Stimulated activated CD8-positive, alpha-beta memory T cell treated with anti-CD3 and anti-CD28 coated beads, Interleukin-12 subunit alpha, Interleukin-12 subunit beta, amount 100 ng/mL, for 4 hours (primary cell): ENCODE data around the gene ANKRD23.
A peak's percentile ranks its signal among the peaks of the same experiment; 100 is the strongest.

Experiments used
- DNase-seq: peaks from one replicate; pipeline ENCODE4 v3.0.0-alpha.2; 2020; ENCODE audit warnings: low read depth

Gene ANKRD23

DNA sequence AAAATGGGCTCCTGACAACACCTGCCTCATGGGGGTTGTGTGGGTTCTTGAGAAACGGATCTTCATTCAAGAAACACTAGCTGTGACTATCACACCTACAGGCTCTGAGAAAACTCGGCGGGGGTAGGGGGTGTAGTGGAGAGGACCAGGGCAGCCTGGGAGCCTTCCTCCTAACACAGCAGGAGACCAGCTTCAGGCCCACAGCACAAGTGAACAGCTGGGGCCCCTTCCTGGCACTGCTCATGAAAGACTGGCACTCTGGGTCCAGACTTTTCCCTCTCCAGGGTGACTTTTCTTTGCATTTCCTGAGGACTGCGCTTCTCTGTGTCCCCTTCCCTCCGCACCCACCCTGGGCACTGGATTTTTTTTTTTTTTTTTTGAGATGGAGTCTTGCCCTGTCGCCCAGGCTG lies 33.2 kb upstream of the ANKRD23 start:
- DNase-seq = no peak

- DNase-seq = no peak
Measured at GRCh38 chr2:96876269-96877041, 32.6 kb upstream of the ANKRD23 start.

GRCh38 chr2:96875498-96876268 lies 31.9 kb upstream of the ANKRD23 start:
- no peak for DNase-seq

GRCh38 chr2:96874198-96874831 lies 30.5 kb upstream of the ANKRD23 start:
- DNase-seq = no peak

- no peak for DNase-seq
Measured at GRCh38 chr2:96873651-96874096, 29.9 kb upstream of the ANKRD23 start.

DNA sequence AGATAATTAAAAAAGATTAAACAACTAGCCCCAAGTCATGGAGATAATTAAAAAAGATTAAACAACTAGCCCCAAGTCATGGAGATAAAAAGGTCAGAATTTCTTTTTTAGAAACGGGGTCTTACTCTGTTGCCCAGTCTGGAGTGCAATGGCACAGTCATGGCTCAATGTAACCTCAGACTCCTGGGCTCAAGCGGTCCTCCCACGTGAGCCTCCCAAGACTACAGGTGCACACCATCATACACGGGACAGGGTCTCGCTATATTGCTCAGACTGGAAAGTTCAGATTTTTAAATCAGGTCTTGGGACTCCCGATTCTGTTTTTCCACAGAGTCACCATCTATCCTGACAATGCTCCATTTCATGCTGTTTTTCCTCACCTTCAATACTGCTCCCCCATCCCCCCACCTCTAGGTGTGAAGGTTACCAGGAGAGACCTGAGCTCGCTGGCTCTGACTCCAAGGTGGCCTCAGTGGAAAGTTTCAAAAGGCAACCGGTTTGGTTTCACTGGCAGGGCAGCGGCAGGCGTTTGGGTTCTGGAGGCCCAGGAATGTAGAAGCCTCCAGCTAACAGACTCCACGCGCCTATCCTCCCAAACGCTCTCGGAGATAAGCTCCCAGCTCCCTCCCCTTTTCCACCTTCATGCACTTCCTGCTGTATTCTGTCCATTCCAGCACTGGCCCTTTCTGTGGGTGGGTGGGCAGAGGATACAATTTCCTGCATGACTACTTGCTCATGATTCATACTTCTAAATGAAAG lies 28.9 kb upstream of the ANKRD23 start:
- DNase-seq = no peak

GRCh38 chr2:96870626-96871255 lies 26.9 kb upstream of the ANKRD23 start:
- DNase-seq = peak; percentile 52

- peak; percentile 56 for DNase-seq
Measured at GRCh38 chr2:96869822-96870625, 26.2 kb upstream of the ANKRD23 start, which contains the start of gene SEMA4C. Gene SEMA4C, minus strand, starts transcription at chr2:96870080. Its CDS starts 2,194 bp downstream, at chr2:96867886.

DNA sequence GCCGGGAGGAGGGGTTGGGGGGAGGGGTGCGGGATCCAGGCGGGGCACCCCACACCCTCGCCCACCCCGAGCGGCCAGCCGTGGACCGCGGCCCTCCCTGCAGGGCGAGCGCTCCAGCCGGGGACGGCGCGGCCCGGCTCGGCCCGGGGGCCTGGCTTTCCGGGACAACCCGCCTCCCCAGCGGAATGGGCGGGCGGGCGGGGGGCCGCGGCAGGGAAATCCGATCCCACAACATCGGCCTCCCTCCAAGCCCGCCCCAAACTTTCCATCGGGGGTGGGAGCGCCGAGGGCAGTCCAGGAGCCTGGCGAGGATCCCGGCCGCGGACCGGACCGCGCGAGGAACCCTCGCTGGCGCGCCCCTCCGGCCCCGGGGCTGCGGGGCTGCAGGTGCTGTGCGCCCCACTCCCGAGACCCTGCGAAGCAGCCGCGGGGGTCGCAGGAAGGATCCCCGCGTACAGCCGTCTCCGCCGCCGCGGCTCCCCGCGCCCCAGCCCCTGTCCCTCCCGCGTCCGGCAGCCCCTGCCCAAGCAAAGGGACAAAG lies 25.5 kb upstream of the ANKRD23 start:
- no peak for DNase-seq

DNA sequence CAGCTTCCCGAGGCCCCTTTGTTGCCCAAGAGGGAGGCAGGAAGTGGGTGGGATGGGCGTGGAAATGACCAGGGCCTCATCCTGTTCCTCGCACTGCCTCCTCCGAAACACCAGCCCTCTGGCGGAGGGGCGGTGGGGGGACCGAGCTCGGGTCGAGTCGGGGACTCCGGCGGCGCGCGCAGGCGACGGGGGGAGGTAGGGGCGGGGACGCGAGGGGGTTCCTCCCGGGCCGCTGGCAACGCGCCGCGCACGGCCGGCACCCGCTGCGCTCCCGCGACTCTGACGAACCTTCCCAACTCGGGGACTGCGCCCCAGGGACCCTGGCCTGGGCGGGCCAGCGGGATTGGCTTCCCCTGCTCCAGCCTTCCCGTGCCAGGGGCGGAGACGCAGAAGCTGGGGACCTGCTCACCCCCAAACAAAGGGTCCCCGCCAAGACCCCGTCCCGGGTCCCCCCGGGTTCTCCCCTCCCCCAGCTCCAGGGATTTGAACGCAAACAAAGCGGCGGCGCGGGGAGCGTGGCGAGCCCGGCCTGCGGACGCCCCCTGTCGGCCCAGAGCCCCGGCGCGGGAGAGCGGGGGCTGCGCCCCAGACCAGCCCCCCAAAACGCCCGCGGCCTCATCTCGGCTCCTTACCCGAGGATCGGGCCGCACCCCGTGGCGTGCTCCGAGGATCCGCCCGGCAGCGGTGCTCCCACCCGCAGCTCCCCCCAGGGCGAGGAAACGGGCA lies 24.9 kb upstream of the ANKRD23 start:
- DNase-seq = peak; percentile 38

GRCh38 chr2:96867756-96868554 lies 24.1 kb upstream of the ANKRD23 start:
- DNase-seq = no peak

- no peak for DNase-seq
Measured at GRCh38 chr2:96866986-96867755, 23.4 kb upstream of the ANKRD23 start.

GRCh38 chr2:96866586-96866985 lies 22.8 kb upstream of the ANKRD23 start:
- no peak for DNase-seq

DNA sequence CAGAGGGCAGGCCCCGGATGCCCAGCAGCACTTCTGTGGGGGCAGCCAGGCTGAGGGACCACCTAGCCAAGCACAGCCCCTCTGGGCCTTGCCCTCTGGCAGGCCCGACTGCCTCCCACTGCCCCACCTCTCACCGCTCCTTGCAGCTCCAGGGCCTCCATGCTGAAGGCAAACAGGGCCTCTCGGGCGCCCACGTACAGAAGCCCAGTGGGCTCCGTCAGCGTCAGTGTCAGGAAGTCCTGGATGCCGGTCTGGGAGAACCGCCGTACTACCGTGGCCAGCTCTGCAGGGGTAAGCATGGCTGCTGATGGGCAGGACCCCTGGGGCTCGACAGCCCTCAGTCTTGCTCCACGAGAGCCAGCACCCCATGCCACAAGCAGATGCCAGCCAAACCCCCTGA lies 22.3 kb upstream of the ANKRD23 start:
- no peak for DNase-seq

DNA sequence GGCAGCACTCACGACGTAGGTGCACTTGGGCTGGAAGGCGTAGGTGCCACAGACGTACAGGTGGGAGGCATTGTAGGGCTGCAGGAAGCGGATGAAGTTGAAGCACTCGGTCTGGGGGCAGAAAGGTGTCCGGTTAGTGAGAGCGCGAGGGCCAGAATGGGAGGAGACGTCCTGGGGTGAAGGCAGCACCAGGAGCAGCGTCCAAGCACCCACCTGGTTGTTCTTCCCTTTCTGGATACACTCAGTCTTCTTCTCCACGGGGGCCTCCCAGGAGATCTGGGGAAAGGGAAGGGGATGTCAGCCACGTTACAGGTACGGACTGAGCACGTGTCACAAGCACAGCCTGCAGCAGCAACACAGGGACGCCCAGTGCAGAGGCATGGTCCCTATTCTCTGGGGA lies 21.8 kb upstream of the ANKRD23 start:
- DNase-seq = no peak

- DNase-seq = no peak
Measured at GRCh38 chr2:96864343-96865091, 20.7 kb upstream of the ANKRD23 start.
